ENCODE results near the gene BEST1.
"Not testable (repeated sequence)": the region's sequence is repeated elsewhere in the genome, so short reads cannot be mapped to it uniquely, and the experiment has no call there.

Gene BEST1

GRCh38 chr11:61949169-61950034 is 749 bp upstream of the BEST1 start:
- DNase-seq = no peak

- DNase-seq = no peak
These were observed 1.5 kb downstream of the BEST1 start for GRCh38 chr11:61951484-61952135.

GRCh38 chr11:61952882-61953281 is 2.7 kb downstream of the BEST1 start:
- no peak for DNase-seq

- not testable (repeated sequence) for DNase-seq
These were observed 3.5 kb downstream of the BEST1 start for GRCh38 chr11:61953632-61954031.

GRCh38 chr11:61954106-61954850 is 4.1 kb downstream of the BEST1 start:
- DNase-seq = no peak

- no peak for DNase-seq
These were observed 4.8 kb downstream of the BEST1 start for GRCh38 chr11:61954851-61955421.

- DNase-seq = no peak
These were observed 5.4 kb downstream of the BEST1 start for GRCh38 chr11:61955422-61956135.

GRCh38 chr11:61956191-61957020 is 6.3 kb downstream of the BEST1 start:
- no peak for DNase-seq

- no peak for DNase-seq
These were observed 7.0 kb downstream of the BEST1 start for GRCh38 chr11:61957021-61957770.

- DNase-seq = no peak
These were observed 8.4 kb downstream of the BEST1 start for GRCh38 chr11:61958590-61958989.

GRCh38 chr11:61959114-61959513 is 9.0 kb downstream of the BEST1 start:
- no peak for DNase-seq

- no peak for DNase-seq
These were observed 9.5 kb downstream of the BEST1 start for GRCh38 chr11:61959678-61960077.

GRCh38 chr11:61960532-61960931 is 10.4 kb downstream of the BEST1 start:
- no peak for DNase-seq

GRCh38 chr11:61961570-61962212 is 11.5 kb downstream of the BEST1 start:
- DNase-seq = peak; percentile 25

- no peak for DNase-seq
These were observed 12.3 kb downstream of the BEST1 start for GRCh38 chr11:61962213-61963015.

- no peak for DNase-seq
These were observed 12.8 kb downstream of the BEST1 start for GRCh38 chr11:61963016-61963281.

GRCh38 chr11:61963282-61964057 is 13.3 kb downstream of the BEST1 start:
- DNase-seq = no peak

GRCh38 chr11:61964058-61964665 is 14.0 kb downstream of the BEST1 start:
- no peak for DNase-seq
